Measurements from ENCODE around the gene CTR9. TPM values are rescaled to one million over a fixed set of nuclear protein-coding genes. Genes with fewer than 3 reads are reported as not detected.

The CTR9 gene
- total and polyA plus RNA-seq, 9 of the 15 experiments (the other 6 are each of a cell fraction or from before 2014, with no cell fraction given): 25.4 to 79.3 (median 47.3) TPM

DNA sequence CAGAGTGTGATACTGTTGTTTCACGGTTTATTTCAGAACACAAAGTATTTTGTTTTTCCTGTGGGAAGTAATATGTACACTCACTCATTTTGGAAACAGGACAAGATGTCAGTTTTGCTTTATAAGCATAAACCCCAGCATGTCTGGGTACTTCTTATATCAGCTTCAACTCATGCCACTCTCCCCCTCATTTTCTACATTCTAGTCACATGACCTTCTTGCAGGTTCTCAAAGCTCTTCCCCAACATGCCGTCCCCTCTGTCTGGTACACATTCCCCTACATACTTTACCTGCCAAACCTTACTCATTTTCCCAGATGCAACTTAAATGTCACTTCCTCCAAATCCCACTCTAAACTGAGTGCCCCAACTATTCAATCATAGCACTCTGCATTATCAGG, 1.6 kb upstream of the CTR9 start (continued):
- TF ChIP-seq NONO (IDR thresholded peaks at IDR 0.05; ENCODE audit: low read depth in 2 of 2, low read length in 1 of 2) (no peak), CCAR2 (IDR thresholded peaks at IDR 0.05; ENCODE audit: low read depth, low read length) (no peak), LARP7 (IDR thresholded peaks at IDR 0.05) (no peak), POLR3A (IDR thresholded peaks at IDR 0.05; ENCODE audit: borderline replicate concordance, extremely low read depth, insufficient read depth, insufficient read length) (no peak), SMARCC2 (IDR thresholded peaks at IDR 0.05; ENCODE audit: low read depth) (no peak), HDAC1 (IDR thresholded peaks at IDR 0.05) (peak in 1 of 2 experiments; percentile 23; a peak in 1 of 4 replicates), SIRT6 (IDR thresholded peaks at IDR 0.05; ENCODE audit: low read depth, low read length) (no peak), CEBPB (tag; IDR thresholded peaks at IDR 0.05) (no peak), RB1 (IDR thresholded peaks at IDR 0.05; ENCODE audit: low read depth) (no peak), ELF1 (tag; IDR thresholded peaks at IDR 0.05) (no peak), SOX6 (IDR thresholded peaks at IDR 0.05) (no peak), MTA2 (IDR thresholded peaks at IDR 0.05; ENCODE audit: low read depth) (0 out of 2 replicates have a peak, but pooled peaks have one; percentile 23), TARDBP (IDR thresholded peaks at IDR 0.05) (no peak), U2AF1 (optimal IDR thresholded peaks at IDR 0.05; ENCODE audit: low read depth, low read length) (no peak), ZNF589 (CRISPR knock-in tag; IDR thresholded peaks at IDR 0.05; ENCODE audit: low read depth) (no peak)
- TF ChIP-seq, protein P1, sequence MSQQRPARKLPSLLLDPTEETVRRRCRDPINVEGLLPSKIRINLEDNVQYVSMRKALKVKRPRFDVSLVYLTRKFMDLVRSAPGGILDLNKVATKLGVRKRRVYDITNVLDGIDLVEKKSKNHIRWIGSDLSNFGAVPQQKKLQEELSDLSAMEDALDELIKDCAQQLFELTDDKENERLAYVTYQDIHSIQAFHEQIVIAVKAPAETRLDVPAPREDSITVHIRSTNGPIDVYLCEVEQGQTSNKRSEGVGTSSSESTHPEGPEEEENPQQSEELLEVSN (IDR thresholded peaks at IDR 0.05; ENCODE audit: borderline replicate concordance in 1 of 2, extremely low read depth in 1 of 2, insufficient read depth in 1 of 2, insufficient read length in 1 of 2, low read depth in 1 of 2, low read length in 1 of 2, poor library complexity in 1 of 2, severe bottlenecking in 1 of 2): peak in 1 of 2 experiments; percentile 34
- TF ChIP-seq, protein P2, sequence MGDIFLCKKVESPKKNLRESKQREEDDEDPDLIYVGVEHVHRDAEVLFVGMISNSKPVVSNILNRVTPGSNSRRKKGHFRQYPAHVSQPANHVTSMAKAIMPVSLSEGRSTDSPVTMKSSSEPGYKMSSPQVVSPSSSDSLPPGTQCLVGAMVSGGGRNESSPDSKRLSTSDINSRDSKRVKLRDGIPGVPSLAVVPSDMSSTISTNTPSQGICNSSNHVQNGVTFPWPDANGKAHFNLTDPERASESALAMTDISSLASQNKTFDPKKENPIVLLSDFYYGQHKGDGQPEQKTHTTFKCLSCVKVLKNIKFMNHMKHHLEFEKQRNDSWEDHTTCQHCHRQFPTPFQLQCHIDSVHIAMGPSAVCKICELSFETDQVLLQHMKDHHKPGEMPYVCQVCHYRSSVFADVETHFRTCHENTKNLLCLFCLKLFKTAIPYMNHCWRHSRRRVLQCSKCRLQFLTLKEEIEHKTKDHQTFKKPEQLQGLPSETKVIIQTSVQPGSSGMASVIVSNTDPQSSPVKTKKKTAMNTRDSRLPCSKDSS (IDR thresholded peaks at IDR 0.05; ENCODE audit: low read depth, partially characterized antibody): no peak
- TF ChIP-seq, protein P3, sequence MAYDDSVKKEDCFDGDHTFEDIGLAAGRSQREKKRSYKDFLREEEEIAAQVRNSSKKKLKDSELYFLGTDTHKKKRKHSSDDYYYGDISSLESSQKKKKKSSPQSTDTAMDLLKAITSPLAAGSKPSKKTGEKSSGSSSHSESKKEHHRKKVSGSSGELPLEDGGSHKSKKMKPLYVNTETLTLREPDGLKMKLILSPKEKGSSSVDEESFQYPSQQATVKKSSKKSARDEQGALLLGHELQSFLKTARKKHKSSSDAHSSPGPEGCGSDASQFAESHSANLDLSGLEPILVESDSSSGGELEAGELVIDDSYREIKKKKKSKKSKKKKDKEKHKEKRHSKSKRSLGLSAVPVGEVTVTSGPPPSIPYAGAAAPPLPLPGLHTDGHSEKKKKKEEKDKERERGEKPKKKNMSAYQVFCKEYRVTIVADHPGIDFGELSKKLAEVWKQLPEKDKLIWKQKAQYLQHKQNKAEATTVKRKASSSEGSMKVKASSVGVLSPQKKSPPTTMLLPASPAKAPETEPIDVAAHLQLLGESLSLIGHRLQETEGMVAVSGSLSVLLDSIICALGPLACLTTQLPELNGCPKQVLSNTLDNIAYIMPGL (CRISPR knock-in tag; IDR thresholded peaks at IDR 0.05): no peak
- TF ChIP-seq, protein P4, sequence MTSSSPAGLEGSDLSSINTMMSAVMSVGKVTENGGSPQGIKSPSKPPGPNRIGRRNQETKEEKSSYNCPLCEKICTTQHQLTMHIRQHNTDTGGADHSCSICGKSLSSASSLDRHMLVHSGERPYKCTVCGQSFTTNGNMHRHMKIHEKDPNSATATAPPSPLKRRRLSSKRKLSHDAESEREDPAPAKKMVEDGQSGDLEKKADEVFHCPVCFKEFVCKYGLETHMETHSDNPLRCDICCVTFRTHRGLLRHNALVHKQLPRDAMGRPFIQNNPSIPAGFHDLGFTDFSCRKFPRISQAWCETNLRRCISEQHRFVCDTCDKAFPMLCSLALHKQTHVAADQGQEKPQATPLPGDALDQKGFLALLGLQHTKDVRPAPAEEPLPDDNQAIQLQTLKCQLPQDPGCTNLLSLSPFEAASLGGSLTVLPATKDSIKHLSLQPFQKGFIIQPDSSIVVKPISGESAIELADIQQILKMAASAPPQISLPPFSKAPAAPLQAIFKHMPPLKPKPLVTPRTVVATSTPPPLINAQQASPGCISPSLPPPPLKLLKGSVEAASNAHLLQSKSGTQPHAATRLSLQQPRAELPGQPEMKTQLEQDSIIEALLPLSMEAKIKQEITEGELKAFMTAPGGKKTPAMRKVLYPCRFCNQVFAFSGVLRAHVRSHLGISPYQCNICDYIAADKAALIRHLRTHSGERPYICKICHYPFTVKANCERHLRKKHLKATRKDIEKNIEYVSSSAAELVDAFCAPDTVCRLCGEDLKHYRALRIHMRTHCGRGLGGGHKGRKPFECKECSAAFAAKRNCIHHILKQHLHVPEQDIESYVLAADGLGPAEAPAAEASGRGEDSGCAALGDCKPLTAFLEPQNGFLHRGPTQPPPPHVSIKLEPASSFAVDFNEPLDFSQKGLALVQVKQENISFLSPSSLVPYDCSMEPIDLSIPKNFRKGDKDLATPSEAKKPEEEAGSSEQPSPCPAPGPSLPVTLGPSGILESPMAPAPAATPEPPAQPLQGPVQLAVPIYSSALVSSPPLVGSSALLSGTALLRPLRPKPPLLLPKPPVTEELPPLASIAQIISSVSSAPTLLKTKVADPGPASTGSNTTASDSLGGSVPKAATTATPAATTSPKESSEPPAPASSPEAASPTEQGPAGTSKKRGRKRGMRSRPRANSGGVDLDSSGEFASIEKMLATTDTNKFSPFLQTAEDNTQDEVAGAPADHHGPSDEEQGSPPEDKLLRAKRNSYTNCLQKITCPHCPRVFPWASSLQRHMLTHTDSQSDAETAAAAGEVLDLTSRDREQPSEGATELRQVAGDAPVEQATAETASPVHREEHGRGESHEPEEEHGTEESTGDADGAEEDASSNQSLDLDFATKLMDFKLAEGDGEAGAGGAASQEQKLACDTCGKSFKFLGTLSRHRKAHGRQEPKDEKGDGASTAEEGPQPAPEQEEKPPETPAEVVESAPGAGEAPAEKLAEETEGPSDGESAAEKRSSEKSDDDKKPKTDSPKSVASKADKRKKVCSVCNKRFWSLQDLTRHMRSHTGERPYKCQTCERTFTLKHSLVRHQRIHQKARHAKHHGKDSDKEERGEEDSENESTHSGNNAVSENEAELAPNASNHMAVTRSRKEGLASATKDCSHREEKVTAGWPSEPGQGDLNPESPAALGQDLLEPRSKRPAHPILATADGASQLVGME (CRISPR knock-in tag; IDR thresholded peaks at IDR 0.05): no peak
